HG02642 (cell line): ENCODE measurements around the gene TJAP1.

Source experiments
- ATAC-seq: cut with Tn5 transposase; IDR thresholded peaks from one replicate; pipeline ENCODE4 v1.9.1; 2021; ENCODE audit warnings: mild to moderate bottlenecking; ENCODE audit not compliant: unreplicated experiment, poor library complexity

TJAP1 gene

GRCh38 chr6:43499028-43499815 is 21.9 kb downstream of the TJAP1 start:
- ATAC-seq, result no peak

DNA sequence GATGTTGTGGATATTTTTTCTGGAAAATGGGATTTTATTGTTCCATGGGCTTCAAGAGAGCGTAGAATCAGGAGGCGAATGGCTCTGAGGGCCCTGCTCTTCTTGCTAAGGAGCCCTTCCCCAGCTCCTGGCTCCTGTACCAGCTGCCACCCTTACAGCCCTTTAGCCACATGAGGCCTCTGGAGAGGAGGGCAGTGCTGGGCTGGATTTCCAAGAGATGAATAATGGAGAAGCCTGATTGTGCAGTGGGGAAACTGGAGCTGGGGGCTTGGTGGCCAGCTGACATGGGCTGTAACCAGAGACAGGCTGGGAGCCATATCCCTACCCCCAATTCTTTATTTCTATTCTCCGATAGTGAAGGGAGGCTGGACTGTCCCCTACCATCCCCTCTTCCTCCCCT is 23.6 kb downstream of the TJAP1 start:
- no peak for ATAC-seq

- ATAC-seq, result no peak
Measured at GRCh38 chr6:43502666-43503065, 25.3 kb downstream of the TJAP1 start.

GRCh38 chr6:43503443-43503842 is 26.1 kb downstream of the TJAP1 start:
- no peak for ATAC-seq

DNA sequence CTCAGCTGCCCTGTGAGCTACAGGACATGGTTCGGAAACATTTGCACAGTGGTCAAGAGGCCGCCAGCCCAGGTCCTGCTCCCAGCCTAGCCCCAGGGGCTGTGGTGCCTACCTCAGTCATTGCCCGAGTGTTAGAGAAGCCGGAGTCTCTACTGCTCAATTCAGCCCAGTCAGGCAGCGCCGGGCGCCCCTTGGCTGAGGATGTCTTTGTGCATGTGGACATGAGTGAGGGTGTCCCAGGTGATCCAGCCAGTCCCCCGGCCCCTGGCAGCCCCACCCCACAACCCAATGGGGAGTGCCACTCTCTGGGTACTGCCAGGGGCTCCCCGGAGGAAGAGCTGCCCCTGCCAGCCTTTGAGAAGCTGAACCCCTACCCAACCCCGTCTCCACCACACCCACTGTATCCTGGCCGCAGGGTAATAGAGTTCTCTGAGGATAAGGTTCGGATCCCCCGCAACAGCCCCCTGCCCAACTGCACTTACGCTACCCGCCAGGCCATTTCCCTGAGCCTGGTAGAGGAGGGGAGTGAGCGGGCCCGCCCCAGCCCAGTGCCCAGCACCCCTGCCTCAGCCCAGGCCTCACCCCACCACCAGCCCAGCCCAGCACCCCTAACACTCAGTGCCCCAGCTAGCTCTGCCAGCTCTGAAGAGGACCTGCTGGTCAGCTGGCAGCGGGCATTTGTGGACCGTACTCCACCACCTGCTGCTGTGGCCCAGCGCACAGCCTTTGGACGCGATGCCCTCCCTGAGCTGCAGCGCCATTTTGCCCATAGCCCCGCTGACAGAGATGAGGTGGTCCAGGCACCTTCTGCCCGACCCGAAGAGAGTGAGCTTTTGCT is 27.6 kb downstream of the TJAP1 start:
- ATAC-seq, result no peak

GRCh38 chr6:43505718-43506117 is 28.3 kb downstream of the TJAP1 start:
- no peak for ATAC-seq

DNA sequence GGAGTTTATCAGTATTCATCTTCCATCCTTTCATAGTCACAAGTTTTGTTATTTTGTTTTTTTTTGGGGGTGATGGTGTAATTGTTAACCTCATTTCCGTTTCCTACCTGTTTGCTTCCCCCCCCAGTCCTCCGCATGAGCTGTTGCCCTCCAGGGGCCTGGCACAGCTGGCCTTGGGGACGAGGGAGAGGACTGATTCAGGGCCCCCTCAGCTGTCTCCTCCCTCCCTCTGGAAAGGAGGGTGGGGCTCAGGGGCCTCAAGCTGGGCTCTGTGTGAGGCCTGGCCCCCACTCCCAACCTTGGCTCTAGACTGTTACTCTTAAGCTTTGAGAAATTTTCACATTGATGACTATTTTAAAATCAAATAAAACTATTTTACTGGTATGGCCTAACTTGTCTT is 28.8 kb downstream of the TJAP1 start:
- ATAC-seq, result no peak

DNA sequence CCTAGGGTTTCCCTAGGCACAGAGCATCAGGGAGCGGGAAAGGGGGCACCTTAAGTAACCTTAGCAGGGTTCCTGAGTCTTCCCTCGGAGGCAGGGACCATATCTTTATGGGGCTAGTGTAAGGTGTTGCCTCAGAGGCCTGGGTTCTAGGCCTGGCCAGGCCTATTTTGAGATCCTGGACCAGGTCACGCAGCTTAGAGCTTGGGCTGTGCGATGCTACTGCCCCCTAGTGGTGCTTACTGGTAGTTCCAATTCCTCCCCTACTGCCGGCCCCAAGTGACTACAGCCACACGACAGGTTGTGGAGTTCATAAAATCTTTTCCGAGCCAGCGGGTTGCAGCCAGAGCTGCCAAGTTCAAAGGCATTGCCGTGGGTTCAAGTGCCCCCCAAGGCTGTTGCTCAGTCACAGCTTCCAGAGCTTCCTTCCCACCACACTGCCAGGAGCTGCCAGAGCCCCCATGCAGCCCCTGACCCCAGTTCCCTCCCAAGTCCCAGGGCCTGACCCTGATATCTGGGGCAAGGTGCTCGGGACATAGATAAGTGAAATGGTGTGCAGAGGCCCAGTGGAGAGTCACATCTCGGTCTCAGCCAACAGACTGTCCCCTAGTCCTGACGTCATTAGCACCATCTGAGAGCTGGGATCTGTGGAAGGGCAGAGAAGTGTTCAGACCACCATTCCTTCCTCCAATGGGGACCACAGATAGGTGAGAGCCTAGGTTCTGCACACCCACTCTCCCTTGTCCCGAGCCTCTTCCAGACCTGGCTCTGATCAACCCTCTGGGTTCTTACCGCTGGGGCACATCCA is 29.5 kb downstream of the TJAP1 start:
- peak; percentile 55 for ATAC-seq

DNA sequence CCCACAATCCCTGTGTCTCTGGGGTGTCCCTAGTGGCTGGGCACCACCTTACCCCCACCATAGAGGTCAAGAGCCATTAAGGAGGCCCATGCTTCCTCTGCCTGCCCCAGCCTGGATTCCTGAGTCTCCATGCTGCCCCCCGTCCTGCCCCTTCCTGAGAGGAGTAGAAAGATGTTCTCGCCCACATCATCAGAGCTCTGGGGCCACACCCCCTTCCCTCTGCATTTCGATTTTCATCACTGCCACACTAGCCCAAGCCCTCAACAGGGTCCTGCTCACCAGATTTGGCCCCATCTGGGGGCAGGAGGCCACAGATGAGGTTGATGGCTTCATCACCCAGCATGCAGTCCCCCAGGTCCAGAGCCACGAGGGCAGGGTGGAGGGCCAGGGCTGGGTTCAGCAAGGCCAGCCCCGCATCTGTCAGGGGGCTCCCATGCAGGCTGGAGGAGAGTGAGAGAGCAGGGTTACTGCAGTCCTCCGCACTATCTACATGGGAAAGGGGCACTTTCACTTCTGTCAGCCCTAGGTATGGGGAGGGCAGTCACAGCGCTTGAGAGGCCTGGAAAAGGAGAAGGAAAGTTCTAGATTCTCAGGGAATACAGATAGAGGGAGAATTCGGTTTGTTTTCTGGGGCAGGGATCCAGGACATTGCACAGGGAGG is 31.2 kb downstream of the TJAP1 start:
- no peak for ATAC-seq

- no peak for ATAC-seq
Measured at GRCh38 chr6:43509142-43509983, 32.0 kb downstream of the TJAP1 start.

- peak; percentile 67 for ATAC-seq
Measured at GRCh38 chr6:43509984-43510826, 32.8 kb downstream of the TJAP1 start, which contains the start of gene LRRC73. Gene LRRC73 (minus strand): TSS chr6:43510346. CDS start chr6:43509785, 561 bp downstream.

GRCh38 chr6:43510827-43511163 is 33.4 kb downstream of the TJAP1 start:
- ATAC-seq, result no peak

GRCh38 chr6:43511824-43512415 is 34.5 kb downstream of the TJAP1 start:
- ATAC-seq, result no peak

DNA sequence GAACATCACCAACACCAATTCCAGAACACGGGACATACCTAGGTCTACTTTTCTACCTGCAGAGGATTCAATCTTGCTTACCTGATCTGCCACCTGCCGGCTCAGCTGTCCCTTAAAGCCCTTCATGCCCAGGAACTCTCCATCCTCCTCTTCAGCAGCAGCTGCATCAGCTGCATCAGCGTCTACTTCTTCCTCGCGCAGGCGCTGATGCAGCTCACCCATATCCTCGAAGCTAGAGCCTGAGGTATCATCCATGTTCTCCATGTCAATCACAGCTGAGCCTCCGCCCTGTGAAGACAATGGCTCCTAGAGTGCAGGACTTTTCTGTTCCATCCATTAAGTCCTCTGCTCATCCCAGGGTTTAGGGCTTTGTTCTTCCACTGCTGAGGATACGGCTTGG is 38.4 kb downstream of the TJAP1 start:
- no peak for ATAC-seq

- ATAC-seq, result no peak
Measured at GRCh38 chr6:43516367-43516696, 39.0 kb downstream of the TJAP1 start.

DNA sequence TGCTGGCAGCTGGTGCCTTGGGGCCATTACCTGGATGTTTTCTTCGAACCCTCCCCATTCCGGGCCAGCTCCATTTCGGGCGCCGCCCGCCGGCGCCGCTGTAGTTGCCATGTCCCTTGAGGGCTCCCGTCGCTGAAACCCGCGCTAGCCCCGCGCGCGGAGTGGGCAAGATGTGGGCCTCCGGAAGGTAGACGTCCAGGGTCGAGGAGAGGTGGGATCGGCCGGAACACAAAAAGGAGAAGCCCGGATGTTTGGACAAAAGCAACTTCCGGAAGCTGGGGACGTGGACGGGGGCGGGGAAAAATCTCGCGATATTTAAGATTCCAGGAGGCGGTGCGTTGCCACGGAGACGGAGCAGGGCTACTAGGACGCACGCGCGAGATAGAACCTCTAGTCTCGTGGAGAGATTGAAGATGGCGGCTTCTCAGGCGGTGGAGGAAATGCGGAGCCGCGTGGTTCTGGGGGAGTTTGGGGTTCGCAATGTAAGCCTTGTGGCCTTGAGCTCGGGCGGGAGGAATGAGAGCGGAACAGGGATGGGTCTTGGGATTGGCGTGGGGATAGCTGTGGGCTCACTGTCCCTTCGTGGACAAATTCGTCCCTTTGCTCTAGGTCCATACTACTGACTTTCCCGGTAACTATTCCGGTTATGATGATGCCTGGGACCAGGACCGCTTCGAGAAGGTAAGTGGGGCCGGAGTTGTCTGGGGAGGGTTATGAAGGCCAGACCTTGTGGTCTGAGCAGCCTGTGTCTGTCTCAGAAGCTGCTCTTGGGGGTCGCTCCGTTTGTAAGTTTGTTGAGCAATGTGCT is 39.5 kb downstream of the TJAP1 start, which contains the start of the genes POLR1C and YIPF3:
Gene POLR1C, plus strand, starts transcription at position 393 of the 808 bp plus-strand sequence. Its CDS starts 21 bp downstream, at position 414.
Gene YIPF3, minus strand, starts transcription at position 230 of the 808 bp plus-strand sequence. Its CDS starts 119 bp downstream, at position 111.
- ATAC-seq, result peak; percentile 87
